Mesothelial cell of epicardium (in vitro differentiated cells): Measurements from ENCODE around the gene SGMS1. TPM values are rescaled to one million over a fixed set of nuclear protein-coding genes. Genes with fewer than 3 reads are reported as not detected.
"Not testable (repeated sequence)": the region's sequence is repeated elsewhere in the genome, so short reads cannot be mapped to it uniquely, and the experiment has no call there.

Source experiments
- DNase-seq, 2 experiments: peaks; one replicate each; pipeline ENCODE4 v3.0.0; 2021; ENCODE audit warnings: low spot score in 2 of 2; ENCODE audit not compliant: unreplicated experiment in 2 of 2
- H3K27ac Mint-ChIP-seq: 2 replicates; pipeline ENCODE4 v1.8.0; 2021; ENCODE audit warnings: mixed read lengths
- H3K27me3 Mint-ChIP-seq: 2 replicates; pipeline ENCODE4 v1.8.0; 2021; ENCODE audit warnings: low read depth, mixed read lengths
- H3K36me3 Mint-ChIP-seq: 2 replicates; pipeline ENCODE4 v1.8.0; 2021; ENCODE audit warnings: mixed read lengths
- H3K4me1 Mint-ChIP-seq: 2 replicates; pipeline ENCODE4 v1.8.0; 2021; ENCODE audit warnings: mixed read lengths
- H3K4me3 Mint-ChIP-seq: 2 replicates; pipeline ENCODE4 v1.8.0; 2021; ENCODE audit warnings: mild to moderate bottlenecking, moderate library complexity, mixed read lengths
- H3K9me3 Mint-ChIP-seq: 2 replicates; pipeline ENCODE4 v1.8.0; 2021; ENCODE audit warnings: mixed read lengths
- CTCF ChIP-seq: fragments of 200-600 bp; sonication (generic); IDR thresholded peaks from one replicate; pipeline ENCODE4 v1.5.0; 2021; ENCODE audit warnings: antibody characterized with exemption; ENCODE audit not compliant: unreplicated experiment
- total RNA-seq: library from RNA; stranded (reverse); gene quantifications from 3 replicates; pipeline ENCODE4 v1.2.1, GENCODE V29; 2021

SGMS1 gene
- total RNA-seq: 14.9 to 17.5 TPM (median 16.8 TPM) in 3 replicates

- Mint-ChIP-seq H3K27ac (peak within 1 kb of the TSS; percentile 99), H3K4me3 (peak within 1 kb of the TSS; percentile 87), H3K27me3 (no peaks in the 10 kb centered on the region), H3K36me3 (no peaks in the 10 kb centered on the region), H3K4me1 (peaks cover 29% of the 10 kb centered on the region), H3K9me3 (no peaks in the 10 kb centered on the region)
- peak; percentile 64 to 86 for DNase-seq
- no peak for TF ChIP-seq CTCF
Observed at GRCh38 chr10:50623663-50624412, at the start of gene SGMS1. TSS of gene SGMS1 (minus strand) at chr10:50623956. CDS start at chr10:50344114, 279,842 bp downstream.

GRCh38 chr10:50672152-50672551 is 48.4 kb upstream of the SGMS1 start:
- DNase-seq, H3K27me3 Mint-ChIP-seq, H3K4me1 Mint-ChIP-seq, H3K36me3 Mint-ChIP-seq, H3K27ac Mint-ChIP-seq, H3K9me3 Mint-ChIP-seq, H3K4me3 Mint-ChIP-seq: not testable (repeated sequence)

- H3K9me3 Mint-ChIP-seq, H3K36me3 Mint-ChIP-seq, H3K27ac Mint-ChIP-seq, H3K4me1 Mint-ChIP-seq, DNase-seq, H3K27me3 Mint-ChIP-seq, H3K4me3 Mint-ChIP-seq: not testable (repeated sequence)
Observed at GRCh38 chr10:50671645-50672044, 47.9 kb upstream of the SGMS1 start.

GRCh38 chr10:50669957-50670356 is 46.2 kb upstream of the SGMS1 start:
- H3K27me3 Mint-ChIP-seq, H3K27ac Mint-ChIP-seq, H3K4me3 Mint-ChIP-seq, H3K36me3 Mint-ChIP-seq, H3K9me3 Mint-ChIP-seq, H3K4me1 Mint-ChIP-seq, DNase-seq: not testable (repeated sequence)

GRCh38 chr10:50667353-50667752 is 43.6 kb upstream of the SGMS1 start:
- not testable (repeated sequence) for DNase-seq, H3K4me3 Mint-ChIP-seq, H3K27ac Mint-ChIP-seq, H3K4me1 Mint-ChIP-seq, H3K9me3 Mint-ChIP-seq, H3K27me3 Mint-ChIP-seq, H3K36me3 Mint-ChIP-seq

- not testable (repeated sequence) for H3K27me3 Mint-ChIP-seq, H3K4me1 Mint-ChIP-seq, H3K9me3 Mint-ChIP-seq, H3K36me3 Mint-ChIP-seq, DNase-seq, H3K27ac Mint-ChIP-seq, H3K4me3 Mint-ChIP-seq
Observed at GRCh38 chr10:50662420-50662819, 38.7 kb upstream of the SGMS1 start.

GRCh38 chr10:50661563-50661962 is 37.8 kb upstream of the SGMS1 start:
- not testable (repeated sequence) for H3K4me1 Mint-ChIP-seq, DNase-seq

GRCh38 chr10:50659865-50660730 is 36.3 kb upstream of the SGMS1 start:
- not testable (repeated sequence) for H3K27me3 Mint-ChIP-seq, H3K9me3 Mint-ChIP-seq, H3K4me1 Mint-ChIP-seq, DNase-seq, H3K36me3 Mint-ChIP-seq, H3K27ac Mint-ChIP-seq
- peak overlapping the region; percentile 31 for H3K4me3 Mint-ChIP-seq

More at GRCh38 chr10:50661563-50661962, 37.8 kb upstream of the SGMS1 start:
- not testable (repeated sequence) for H3K4me3 Mint-ChIP-seq, H3K27me3 Mint-ChIP-seq, H3K27ac Mint-ChIP-seq, H3K36me3 Mint-ChIP-seq, H3K9me3 Mint-ChIP-seq

- H3K27me3 Mint-ChIP-seq: peaks cover 13% of the 10 kb centered on the region
Observed at GRCh38 chr10:50659016-50659864, 35.5 kb upstream of the SGMS1 start.

More at GRCh38 chr10:50659016-50659864, 35.5 kb upstream of the SGMS1 start:
- H3K36me3 Mint-ChIP-seq, DNase-seq, H3K4me1 Mint-ChIP-seq, H3K9me3 Mint-ChIP-seq, H3K27ac Mint-ChIP-seq, H3K4me3 Mint-ChIP-seq: not testable (repeated sequence)
